CD4-positive, alpha-beta T cell (primary cell): ENCODE measurements around the gene SGTB. TPM values are rescaled to one million over a fixed set of nuclear protein-coding genes. Genes with fewer than 3 reads are reported as not detected.

Source experiments
- ATAC-seq: fragments of 200-7000 bp; cut with Tn5 transposase; one replicate; pipeline ENCODE4 v1.10.0; 2022; ENCODE audit warnings: mild to moderate bottlenecking; ENCODE audit not compliant: poor library complexity
- CTCF ChIA-PET: fragments of 350-600 bp; sonication (Branson Sonifier 250); formaldehyde crosslinking; loops from one replicate; lab custom pipeline; 2021; ENCODE audit warnings: antibody characterized with exemption, inconsistent platforms; lab: Charles Lee
- POLR2A ChIA-PET: fragments of 350-600 bp; sonication (Branson Sonifier 250); formaldehyde crosslinking; loops from one replicate; lab custom pipeline; 2021; ENCODE audit warnings: antibody characterized with exemption, inconsistent platforms; lab: Charles Lee
- DNase-seq, 14 experiments: peaks; one replicate each; pipeline ENCODE4 v3.0.0-alpha.2; 2013 to 2020; ENCODE audit warnings: mixed read lengths in 2 of 14
- H3K27ac ChIP-seq, 2 donors: one replicate each; pipeline versions ENCODE4 v1.5.1 to v1.7.0; 2013; ENCODE audit warnings: low read length in 2 of 2, low read depth in 1 of 2, mild to moderate bottlenecking in 1 of 2
- H3K27me3 ChIP-seq, 2 experiments: 1 replicate in 1 of 2; 2 replicates in 1 of 2; pipeline versions ENCODE4 v1.6.1 to v1.7.0; 2013; ENCODE audit warnings: low read length in 2 of 2, control low read depth in 1 of 2, mild to moderate bottlenecking in 1 of 2, moderate library complexity in 1 of 2; ENCODE audit not compliant: insufficient read depth in 2 of 2, control insufficient read depth in 1 of 2
- H3K36me3 ChIP-seq: one replicate; pipeline ENCODE4 v1.6.1; 2013; ENCODE audit warnings: low read length, control low read depth; ENCODE audit not compliant: insufficient read depth
- H3K4me1 ChIP-seq: one replicate; pipeline ENCODE4 v1.6.1; 2013; ENCODE audit warnings: low read length, control low read depth; ENCODE audit not compliant: insufficient read depth
- H3K4me3 ChIP-seq: one replicate; pipeline ENCODE4 v1.5.1; 2013; ENCODE audit warnings: mild to moderate bottlenecking, low read length, moderate library complexity
- H3K9me3 ChIP-seq, 2 experiments: 1 replicate in 1 of 2; 2 replicates in 1 of 2; pipeline versions ENCODE4 v1.6.1 to v1.7.0; 2013; ENCODE audit warnings: low read length in 2 of 2, mild to moderate bottlenecking in 2 of 2, control low read depth in 1 of 2, moderate library complexity in 1 of 2; ENCODE audit not compliant: control insufficient read depth in 1 of 2, insufficient read depth in 1 of 2
- H3K27ac Mint-ChIP-seq: one replicate; pipeline ENCODE4 v1.8.0; 2020; ENCODE audit warnings: mixed read lengths
- H3K27me3 Mint-ChIP-seq: one replicate; pipeline ENCODE4 v1.8.0; 2021; ENCODE audit warnings: mixed read lengths
- H3K36me3 Mint-ChIP-seq: one replicate; pipeline ENCODE4 v1.8.0; 2021; ENCODE audit warnings: low read depth, mixed read lengths
- H3K4me1 Mint-ChIP-seq: one replicate; pipeline ENCODE4 v1.8.0; 2021; ENCODE audit warnings: low read depth, mixed read lengths
- H3K4me3 Mint-ChIP-seq: one replicate; pipeline ENCODE4 v1.8.0; 2020; ENCODE audit warnings: mild to moderate bottlenecking, mixed read lengths
- H3K9me3 Mint-ChIP-seq: one replicate; pipeline ENCODE4 v1.8.0; 2020; ENCODE audit warnings: mixed read lengths
- CTCF ChIP-seq: fragments of 200-600 bp; IDR thresholded peaks from one replicate; pipeline ENCODE4 v1.8.0; 2022; ENCODE audit warnings: antibody characterized with exemption, mild to moderate bottlenecking
- intact Hi-C, 2 experiments: fragments of 100-400 bp; cut with DNase I in 1 of 2; cut with micrococcal nuclease in 1 of 2; formaldehyde crosslinking; loops; one replicate each; pipeline versions ENCODE4 v1.15.1 to v1.9.0; 2023 to 2025; cut with DNase I, micrococcal nuclease
- total RNA-seq, 174 experiments: library from RNA in 2 of 174; stranded (reverse) in 2 of 174; gene quantifications; one replicate each; pipeline ENCODE4 v1.2.3 and lab custom pipeline; 2021 to 2026

Gene SGTB
- total RNA-seq, 2 experiments from 2014 or later = 84.2 to 93.7 TPM

- Mint-ChIP-seq H3K27me3 (no peaks in the 10 kb centered on the region), H3K36me3 (peaks cover 57% of the 10 kb centered on the region), H3K4me1 (peaks cover 63% of the 10 kb centered on the region), H3K27ac (peak overlapping the region; percentile 99), H3K4me3 (peak overlapping the region; percentile 99), H3K9me3 (no peaks in the 10 kb centered on the region)
- H3K27me3 ChIP-seq = no peaks in the 10 kb centered on the region
- intact Hi-C loops = loop anchor here in 1 of 2 experiments (2.0 to 5.0 kb wide), 3 partner anchors 97 to 517 kb away; partner anchors contain the start of genes NLN, SGTB and SREK1
- H3K36me3 ChIP-seq = peaks cover 9% of the 10 kb centered on the region
- TF ChIP-seq CTCF = no peak
- no peaks in the 10 kb centered on the region for H3K9me3 ChIP-seq
- ChIA-PET POLR2A (interaction anchor here (0.8 to 3.8 kb wide), 4 partner anchors 63 to 518 kb away, joined by 3 to 72 read pairs (median 7); partner anchors contain the start of genes CENPK, NLN, PPWD1 and SGTB), CTCF (no interaction called here)
- peak overlapping the region; percentile 67 for H3K4me3 ChIP-seq
- DNase-seq = peak in 1 of 14 experiments; percentile 3
- H3K4me1 ChIP-seq = peaks cover 29% of the 10 kb centered on the region
- ATAC-seq = no peak
- peak overlapping the region in 1 of 2 donors; percentile 87 for H3K27ac ChIP-seq
Measured at GRCh38 chr5:65625743-65626142, 96.2 kb downstream of the SGTB start.

GRCh38 chr5:65624571-65625555, 97.0 kb downstream of the SGTB start, which contains the start of the genes SHLD3 and TRAPPC13:
SHLD3 (plus strand) TSS chr5:65625027; CDS start chr5:65629588, 4,561 bp downstream.
TRAPPC13 (plus strand) TSS chr5:65625027; CDS start chr5:65625061, 34 bp downstream.
- H3K4me3 Mint-ChIP-seq = peak within 1 kb of the TSS; percentile 99
- H3K36me3 Mint-ChIP-seq = peaks cover 55% of the 10 kb centered on the region
- no peaks in the 10 kb centered on the region for H3K27me3 ChIP-seq
- H3K4me1 ChIP-seq = peaks cover 29% of the 10 kb centered on the region
- no peaks in the 10 kb centered on the region for H3K9me3 ChIP-seq
- ChIA-PET POLR2A (interaction anchor here (0.8 to 3.8 kb wide), 11 partner anchors 19 to 519 kb away, joined by 3 to 72 read pairs (median 6); partner anchors contain the start of genes CENPK, ERBIN, NLN and PPWD1), CTCF (no interaction called here)
- H3K36me3 ChIP-seq = peaks cover 7% of the 10 kb centered on the region
- intact Hi-C loops = loop anchor here (1.0 to 5.0 kb wide), 5 partner anchors 62 to 517 kb away; partner anchors contain the start of genes CENPK (in 1 of the 2), NLN (in 1 of the 2), PPWD1 (in 1 of the 2) and SGTB (in 1 of the 2)
- H3K9me3 Mint-ChIP-seq = no peaks in the 10 kb centered on the region
- peak; percentile 72 for ATAC-seq
- H3K4me3 ChIP-seq = peak within 1 kb of the TSS; percentile 67
- peak; percentile 67 to 94 (median 76) for DNase-seq
- peaks cover 63% of the 10 kb centered on the region for H3K4me1 Mint-ChIP-seq
- H3K27ac ChIP-seq = peak within 1 kb of the TSS; percentile 85 to 87
- TF ChIP-seq CTCF = peak; percentile 29
- H3K27me3 Mint-ChIP-seq = no peaks in the 10 kb centered on the region
- peak within 1 kb of the TSS; percentile 99 for H3K27ac Mint-ChIP-seq

- CTCF ChIA-PET = interaction anchor here (0.9 kb wide), 1 partner anchor 50 kb away, joined by 5 read pairs; no protein-coding TSS in a partner anchor
- TF ChIP-seq CTCF = no peak
Measured at GRCh38 chr5:65624025-65624570, 97.8 kb downstream of the SGTB start, which contains the start of gene TRIM23. TRIM23 (minus strand) TSS chr5:65624333; CDS start chr5:65624274, 59 bp downstream.

More at GRCh38 chr5:65624025-65624570, 97.8 kb downstream of the SGTB start, which contains the start of gene TRIM23:
- peak within 1 kb of the TSS; percentile 99 for H3K4me3 Mint-ChIP-seq
- Histone ChIP-seq H3K4me1 (peaks cover 29% of the 10 kb centered on the region), H3K9me3 (no peaks in the 10 kb centered on the region), H3K27ac (peak within 1 kb of the TSS; percentile 85 to 87), H3K4me3 (peak within 1 kb of the TSS; percentile 67), H3K27me3 (no peaks in the 10 kb centered on the region), H3K36me3 (no peaks in the 10 kb centered on the region)
- H3K9me3 Mint-ChIP-seq = no peaks in the 10 kb centered on the region
- H3K27me3 Mint-ChIP-seq = no peaks in the 10 kb centered on the region
- peak within 1 kb of the TSS; percentile 99 for H3K27ac Mint-ChIP-seq
- intact Hi-C loops = loop anchor here (1.0 to 2.0 kb wide), 3 partner anchors 61 to 99 kb away; partner anchors contain the start of genes CENPK (in 1 of the 2), NLN (in 1 of the 2), PPWD1 (in 1 of the 2) and SGTB (in 1 of the 2)
- H3K36me3 Mint-ChIP-seq = peaks cover 52% of the 10 kb centered on the region
- H3K4me1 Mint-ChIP-seq = peaks cover 63% of the 10 kb centered on the region
- peak; percentile 93 for ATAC-seq
- peak; percentile 81 to 97 (median 88) for DNase-seq
- POLR2A ChIA-PET = interaction anchor here (0.6 to 3.8 kb wide), 15 partner anchors 10 to 520 kb away, joined by 3 to 72 read pairs (median 3); partner anchors contain the start of genes ADAMTS6, CENPK, ERBIN and NLN
